ENCODE measurements around the gene ELAPOR1. TPM values are rescaled to one million over a fixed set of nuclear protein-coding genes. Genes with fewer than 3 reads are reported as not detected.
"Not testable (repeated sequence)": the region's sequence is repeated elsewhere in the genome, so short reads cannot be mapped to it uniquely, and the experiment has no call there.

Gene ELAPOR1
- total RNA-seq, 4 donors from 2014 or later, result 0.48 to 3.3 (median 0.74) TPM; not detected in 1

DNA sequence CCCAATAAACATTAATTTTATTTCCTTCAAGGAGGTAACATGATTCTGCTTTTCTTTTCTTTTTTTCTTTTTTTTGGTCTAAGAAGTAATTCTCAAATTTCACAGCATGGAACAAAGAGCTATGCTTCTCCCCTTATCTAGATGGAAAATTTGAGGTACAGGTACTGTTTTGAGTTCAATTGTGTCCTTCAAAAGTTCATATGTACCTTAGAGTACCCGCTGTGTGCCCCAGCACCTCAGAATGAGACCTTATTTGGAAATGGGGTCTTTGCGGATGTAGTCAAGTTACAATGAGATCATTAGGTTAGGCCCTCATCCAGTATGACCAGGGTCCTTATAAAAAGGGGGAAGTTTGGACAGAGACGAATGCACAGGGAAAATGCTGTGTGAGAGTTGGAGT is 22.0 kb downstream of the ELAPOR1 start:
- TF ChIP-seq, protein P1, sequence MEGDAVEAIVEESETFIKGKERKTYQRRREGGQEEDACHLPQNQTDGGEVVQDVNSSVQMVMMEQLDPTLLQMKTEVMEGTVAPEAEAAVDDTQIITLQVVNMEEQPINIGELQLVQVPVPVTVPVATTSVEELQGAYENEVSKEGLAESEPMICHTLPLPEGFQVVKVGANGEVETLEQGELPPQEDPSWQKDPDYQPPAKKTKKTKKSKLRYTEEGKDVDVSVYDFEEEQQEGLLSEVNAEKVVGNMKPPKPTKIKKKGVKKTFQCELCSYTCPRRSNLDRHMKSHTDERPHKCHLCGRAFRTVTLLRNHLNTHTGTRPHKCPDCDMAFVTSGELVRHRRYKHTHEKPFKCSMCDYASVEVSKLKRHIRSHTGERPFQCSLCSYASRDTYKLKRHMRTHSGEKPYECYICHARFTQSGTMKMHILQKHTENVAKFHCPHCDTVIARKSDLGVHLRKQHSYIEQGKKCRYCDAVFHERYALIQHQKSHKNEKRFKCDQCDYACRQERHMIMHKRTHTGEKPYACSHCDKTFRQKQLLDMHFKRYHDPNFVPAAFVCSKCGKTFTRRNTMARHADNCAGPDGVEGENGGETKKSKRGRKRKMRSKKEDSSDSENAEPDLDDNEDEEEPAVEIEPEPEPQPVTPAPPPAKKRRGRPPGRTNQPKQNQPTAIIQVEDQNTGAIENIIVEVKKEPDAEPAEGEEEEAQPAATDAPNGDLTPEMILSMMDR (IDR thresholded peaks at IDR 0.05), result no peak
- ATAC-seq (ENCODE audit: low FRiP score) (no peak), DNase-seq (ENCODE audit: low spot score) (no peak)

DNA sequence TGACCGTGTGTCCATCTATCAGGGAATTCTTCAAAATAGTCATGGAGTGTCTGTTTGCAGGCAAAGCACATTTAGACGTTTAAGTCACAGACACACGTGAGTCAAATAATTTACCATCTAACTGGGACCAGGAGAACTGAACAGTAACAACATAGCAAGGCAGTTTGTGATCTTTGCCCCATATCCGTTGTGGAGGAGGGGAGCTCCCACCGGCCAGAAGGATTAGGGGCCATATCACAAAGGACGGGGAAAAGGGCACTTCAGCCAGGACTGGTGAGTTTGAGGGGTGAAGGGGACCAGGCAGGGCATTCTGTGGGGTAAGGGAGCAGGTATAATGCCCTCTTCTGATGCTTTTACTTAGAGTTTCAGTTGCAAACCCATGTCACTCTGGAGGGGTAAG is 22.9 kb downstream of the ELAPOR1 start:
- TF ChIP-seq, protein P1 (IDR thresholded peaks at IDR 0.05), result no peak
- ATAC-seq (ENCODE audit: low FRiP score), result no peak
- no peak for DNase-seq (ENCODE audit: low spot score)

DNA sequence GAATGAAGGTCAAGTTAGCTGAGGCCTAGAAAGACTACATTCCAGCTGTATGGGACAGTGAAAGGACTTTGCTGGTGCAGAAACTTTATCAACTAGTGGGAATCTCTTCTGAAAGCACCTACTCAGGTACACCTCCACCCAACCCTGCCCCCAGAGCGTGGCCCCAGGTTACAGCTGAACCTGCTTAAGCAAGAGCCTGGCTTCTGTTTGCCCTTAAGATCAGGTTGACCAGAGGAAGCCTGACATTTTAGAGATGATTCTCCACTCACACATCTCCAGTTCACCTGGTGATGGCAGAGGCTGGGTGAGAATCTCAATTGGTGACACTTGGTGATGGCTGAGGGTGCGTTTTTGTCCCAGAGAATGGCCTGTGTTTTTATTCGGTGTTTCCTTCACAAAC is 24.0 kb downstream of the ELAPOR1 start:
- DNase-seq (ENCODE audit: low spot score) (no peak), ATAC-seq (ENCODE audit: low FRiP score) (no peak)
- TF ChIP-seq, protein P1 (IDR thresholded peaks at IDR 0.05), result no peak

DNA sequence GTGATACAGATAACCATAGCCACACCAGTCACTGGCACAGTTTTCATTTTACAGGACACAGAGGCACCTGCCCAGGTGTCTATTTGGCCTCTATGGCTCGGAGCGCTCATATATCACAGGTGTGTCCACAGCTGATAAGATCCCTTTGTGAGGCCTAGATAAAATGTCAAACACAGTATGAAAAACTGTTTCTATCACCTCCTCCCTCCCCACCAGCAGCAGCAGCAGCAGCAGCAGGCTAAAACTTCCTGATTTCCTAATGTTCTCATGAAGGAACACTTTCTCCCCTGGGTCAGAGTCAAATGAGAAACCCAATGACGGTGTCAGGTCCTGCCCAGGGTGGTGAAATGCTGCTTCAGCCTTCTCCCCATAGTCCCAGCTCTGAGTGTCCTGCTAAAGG is 24.4 kb downstream of the ELAPOR1 start:
- TF ChIP-seq, protein P1 (IDR thresholded peaks at IDR 0.05), result no peak
- no peak for DNase-seq (ENCODE audit: low spot score)
- no peak for ATAC-seq (ENCODE audit: low FRiP score)

DNA sequence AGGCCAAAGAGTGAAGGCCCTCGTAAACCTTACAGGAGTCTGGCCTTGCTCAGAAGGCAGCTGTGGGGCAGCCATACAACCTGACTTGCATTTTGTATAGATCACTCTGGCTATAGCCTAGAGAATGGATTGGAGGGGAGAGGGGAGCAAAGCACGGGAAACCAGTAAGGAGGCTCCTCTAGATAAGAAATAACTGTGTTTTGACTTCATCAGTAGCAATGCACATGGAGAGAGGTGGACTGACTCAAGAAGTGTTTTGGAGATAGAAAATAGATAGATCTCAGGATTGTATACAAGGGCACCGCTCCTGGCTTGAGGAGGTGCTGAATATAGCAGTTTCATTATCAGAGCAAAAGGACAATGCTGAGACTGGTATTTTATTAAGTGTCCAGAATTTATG is 26.5 kb downstream of the ELAPOR1 start:
- TF ChIP-seq, protein P1 (IDR thresholded peaks at IDR 0.05), result no peak
- DNase-seq (ENCODE audit: low spot score) (no peak), ATAC-seq (ENCODE audit: low FRiP score) (no peak)

DNA sequence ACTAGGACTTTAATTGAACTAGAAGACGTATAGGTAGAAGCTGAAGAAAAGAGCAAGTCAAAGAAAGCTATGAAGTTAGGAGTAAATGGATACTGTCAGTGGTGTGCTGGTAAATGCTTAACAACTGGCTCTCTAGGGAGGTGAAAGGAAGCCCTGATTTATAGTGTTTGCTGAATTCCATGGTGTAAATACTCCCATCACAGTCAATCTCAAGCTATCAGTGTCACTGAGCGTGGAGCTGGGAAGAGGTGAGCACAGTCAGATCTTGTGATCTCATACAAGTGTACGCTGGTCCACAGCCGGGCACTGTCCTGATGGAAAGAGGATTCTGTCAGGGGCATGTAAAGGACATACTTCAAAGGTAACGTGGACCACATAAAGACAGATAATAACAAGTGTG is 28.3 kb downstream of the ELAPOR1 start:
- TF ChIP-seq, protein P1 (IDR thresholded peaks at IDR 0.05), result no peak
- ATAC-seq (ENCODE audit: low FRiP score), result no peak
- DNase-seq (ENCODE audit: low spot score), result no peak

DNA sequence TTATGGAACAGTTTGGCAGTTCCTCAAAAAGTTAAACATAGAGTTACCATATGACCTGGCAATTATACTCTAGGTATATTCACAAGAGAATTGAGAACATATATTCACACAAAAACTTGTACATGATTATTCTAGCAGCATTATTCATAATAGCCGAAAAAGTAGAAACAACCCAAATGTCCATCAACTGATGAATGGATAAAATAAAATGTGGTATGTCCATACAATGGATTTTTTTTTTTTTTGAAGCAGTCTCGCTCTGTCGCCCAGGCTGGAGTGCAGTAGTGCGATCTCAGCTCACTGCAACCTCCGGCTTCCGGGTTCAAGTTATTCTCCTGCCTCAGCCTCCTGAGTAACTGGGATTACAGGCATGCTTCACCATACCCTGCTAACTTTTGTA is 28.8 kb downstream of the ELAPOR1 start:
- ATAC-seq (ENCODE audit: low FRiP score), result not testable (repeated sequence)

More for the DNA sequence above, 28.8 kb downstream of the ELAPOR1 start:
- not testable (repeated sequence) for DNase-seq (ENCODE audit: low spot score)

All from omental fat pad (tissue), 4 donors.